K562 (cell line): ENCODE results near the gene ZNF598. TPM values are rescaled to one million over a fixed set of nuclear protein-coding genes. Genes with fewer than 3 reads are reported as not detected.

Experiments used
- E2F5 ChIP-seq: sonication (generic); formaldehyde crosslinking; IDR thresholded peaks from 2 replicates; pipeline ENCODE4 v1.8.0; 2022; ENCODE audit warnings: mild to moderate bottlenecking, missing genetic modification reagents
- ETS1 ChIP-seq: conservative IDR thresholded peaks from 2 replicates; pipeline ENCODE4 v1.6.1; 2011; ENCODE audit warnings: low read depth, mild to moderate bottlenecking, low read length; ENCODE audit not compliant: control insufficient read depth
- ETV1 ChIP-seq: fragments of 450-650 bp; conservative IDR thresholded peaks from 2 replicates; pipeline ENCODE4 v1.6.1; 2016; ENCODE audit warnings: missing genetic modification characterization, control low read depth, low read depth, missing compliant biosample characterization
- KHSRP ChIP-seq: fragments of 450-650 bp; IDR thresholded peaks from 2 replicates; pipeline ENCODE4 v1.6.1; 2017
- KLF13 ChIP-seq: fragments of 450-650 bp; IDR thresholded peaks from 2 replicates; pipeline ENCODE4 v1.6.1; 2016; ENCODE audit warnings: missing genetic modification characterization, low read depth, mild to moderate bottlenecking, missing compliant biosample characterization, moderate library complexity, borderline replicate concordance
- L3MBTL2 ChIP-seq: fragments of 450-650 bp; IDR thresholded peaks from 2 replicates; pipeline ENCODE4 v1.6.1; 2016; ENCODE audit warnings: mild to moderate bottlenecking, moderate library complexity
- MED1 ChIP-seq: sonication (generic); formaldehyde crosslinking; IDR thresholded peaks from 2 replicates; pipeline ENCODE4 v1.8.1; 2023; ENCODE audit warnings: missing genetic modification reagents, borderline replicate concordance
- NEUROD1 ChIP-seq: fragments of 150-350 bp; IDR thresholded peaks from 2 replicates; pipeline ENCODE4 v1.6.1; 2014; ENCODE audit warnings: borderline replicate concordance, low read length, low read depth; ENCODE audit not compliant: partially characterized antibody
- SAFB2 ChIP-seq: fragments of 200-400 bp; formaldehyde crosslinking; IDR thresholded peaks from 2 replicates; pipeline ENCODE4 v1.6.1; 2018; ENCODE audit warnings: borderline replicate concordance, low read length, low read depth, moderate library complexity; ENCODE audit not compliant: severe bottlenecking
- SP2 ChIP-seq: IDR thresholded peaks from 2 replicates; pipeline ENCODE4 v1.6.1; 2011; ENCODE audit warnings: mild to moderate bottlenecking, low read depth, low read length, moderate library complexity; ENCODE audit not compliant: poor library complexity, severe bottlenecking; ENCODE audit errors: extremely low read depth
- SPI1 ChIP-seq: IDR thresholded peaks from 2 replicates; pipeline ENCODE4 v1.6.1; 2011; ENCODE audit warnings: low read depth, low read length, control low read depth, borderline replicate concordance
- TCF15 ChIP-seq: fragments of 250-450 bp; sonication (Bioruptor Pico); IDR thresholded peaks from 2 replicates; pipeline ENCODE4 v1.8.0; 2022; ENCODE audit warnings: moderate library complexity, mild to moderate bottlenecking, inconsistent platforms
- ZNF232 ChIP-seq: sonication (generic); formaldehyde crosslinking; IDR thresholded peaks from 2 replicates; pipeline ENCODE4 v1.8.0; 2022; ENCODE audit warnings: mild to moderate bottlenecking, missing genetic modification reagents
- polyA plus RNA-seq, 8 experiments: library from polyadenylated mRNA; depleted of rRNA in 4 of 8; stranded (reverse) in 5 of 8; unstranded in 3 of 8; fragments of >200 nt; fragmentation: Nextera tagmentation in 2 of 8; fragmentation: Illumina TruSeq in 1 of 8; extraction: Ambion mirVana in 2 of 8; extraction: Trizol in 1 of 8; gene quantifications; 2 replicates each; pipeline versions ENCODE4 v1.2.1 to v1.2.3, GENCODE V29; 2011 to 2014; ENCODE audit warnings: inconsistent platforms in 1 of 8, missing spikeins in 1 of 8
- total RNA-seq, 7 experiments: library from RNA; depleted of rRNA in 6 of 7; stranded (reverse); fragments of >200 nt in 6 of 7; fragmentation: Illumina TruSeq in 2 of 7; extraction: Trizol in 2 of 7; gene quantifications; 2 replicates each; pipeline versions ENCODE4 v1.2.1 to v1.2.3, GENCODE V29; 2011 to 2021; ENCODE audit warnings: low replicate concordance in 1 of 7

ZNF598 gene
- total and polyA plus RNA-seq, 9 of the 15 experiments (the other 6 are each of a cell fraction or from before 2014, with no cell fraction given), result 0.11 to 115 (median 29.6) TPM

GRCh38 chr16:2009791-2010510, at the start of gene ZNF598 (continued):
- no peak for TF ChIP-seq TCF15 (CRISPR knock-in tag)
- TF ChIP-seq MED1, result no peak
- no peak for TF ChIP-seq KHSRP
- no peak for TF ChIP-seq SAFB2
- TF ChIP-seq SP2, result peak; percentile 97
- peak; percentile 68; the same call in 1 of the 2 replicates for TF ChIP-seq SPI1
- peak; percentile 85 for TF ChIP-seq L3MBTL2
- TF ChIP-seq E2F5, result peak; percentile 10; the same call in 1 of the 2 replicates
- TF ChIP-seq ZNF232, result no peak
- TF ChIP-seq KLF13 (tag), result peak; percentile 38; the same call in 1 of the 2 replicates
- peak; percentile 39 for TF ChIP-seq NEUROD1
- TF ChIP-seq ETS1, result 0 out of 2 replicates have a peak, but pooled peaks have one; percentile 50
- peak; percentile 35; the same call in 1 of the 2 replicates for TF ChIP-seq ETV1 (tag)
